HG03066 (cell line): Measurements from ENCODE around the gene NODAL.

ENCODE experiments used
- ATAC-seq: cut with Tn5 transposase; IDR thresholded peaks from one replicate; pipeline ENCODE4 v1.9.1; 2021; ENCODE audit warnings: low read depth; ENCODE audit not compliant: unreplicated experiment

The NODAL gene

DNA sequence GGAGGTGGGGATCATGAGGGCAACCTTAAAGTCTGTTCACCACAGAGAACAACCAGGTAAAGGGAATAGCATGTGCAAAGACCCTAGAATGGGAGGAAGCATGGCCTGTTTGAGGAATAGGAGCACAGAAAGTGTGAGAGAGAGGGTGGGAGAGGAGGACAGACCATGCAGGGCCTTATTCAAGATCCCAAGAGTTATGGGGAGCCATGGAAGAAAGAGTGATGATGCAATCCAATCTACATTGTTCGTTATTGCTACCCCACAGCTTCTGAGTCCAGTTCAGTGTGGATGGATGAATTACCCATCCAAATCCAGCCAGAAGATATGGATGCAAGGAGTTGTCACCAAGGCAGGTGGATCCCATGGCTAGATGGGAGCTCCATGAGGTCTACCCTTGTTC, 45.3 kb downstream of the NODAL start:
- ATAC-seq: no peak

DNA sequence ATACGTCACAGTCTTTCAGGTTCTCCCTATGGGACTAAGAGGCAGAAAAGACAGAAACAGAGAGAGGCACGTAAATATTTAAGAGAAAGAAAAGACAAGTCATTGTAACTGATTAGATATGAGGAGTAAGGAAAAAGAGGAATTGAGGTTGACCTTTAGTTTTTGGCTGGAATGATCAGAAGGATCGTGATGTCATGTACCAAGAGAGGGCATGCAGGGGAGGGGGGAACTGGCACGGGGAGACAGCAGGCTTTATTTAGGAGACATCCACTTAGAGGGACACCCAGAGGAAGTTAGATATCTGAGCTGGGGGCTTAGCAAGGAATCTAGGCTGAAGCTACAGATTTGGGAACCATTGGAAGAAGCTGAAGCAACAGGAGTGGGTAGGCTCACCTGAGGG, 49.8 kb downstream of the NODAL start:
- ATAC-seq: no peak
